Stimulated activated naive B cell treated with anti-CD40 and anti-IgM and Interleukin-4, amounts not matched to agents 10 μg/mL and 1 μg/mL and 100 μg/mL, for 72 hours (primary cell): ENCODE results near the gene YY1.
"Not testable (repeated sequence)": the region's sequence is repeated elsewhere in the genome, so short reads cannot be mapped to it uniquely, and the experiment has no call there.

Experiments used
- ATAC-seq, 2 donors: fragments of 150-1000 bp; cut with Tn5 transposase; replicated peaks; 2 replicates each; pipeline ENCODE4 v1.10.0; 2021; ENCODE audit warnings: moderate library complexity in 1 of 2
- DNase-seq: peaks from one replicate; pipeline ENCODE4 v3.0.0; 2021
- H3K27ac Mint-ChIP-seq: one replicate; pipeline ENCODE4 v1.8.0; 2022; ENCODE audit warnings: mild to moderate bottlenecking, mixed read lengths
- H3K27me3 Mint-ChIP-seq, 2 donors: one replicate each; pipeline ENCODE4 v1.8.0; 2022; ENCODE audit warnings: mixed read lengths in 2 of 2
- H3K36me3 Mint-ChIP-seq, 2 donors: one replicate each; pipeline ENCODE4 v1.8.0; 2022; ENCODE audit warnings: mixed read lengths in 2 of 2, mild to moderate bottlenecking in 1 of 2
- H3K4me1 Mint-ChIP-seq, 2 donors: one replicate each; pipeline ENCODE4 v1.8.0; 2022; ENCODE audit warnings: mixed read lengths in 2 of 2, mild to moderate bottlenecking in 1 of 2
- H3K4me3 Mint-ChIP-seq, 2 donors: one replicate each; pipeline ENCODE4 v1.8.0; 2022; ENCODE audit warnings: mild to moderate bottlenecking in 2 of 2, mixed read lengths in 2 of 2, moderate library complexity in 1 of 2
- H3K9me3 Mint-ChIP-seq, 2 donors: one replicate each; pipeline ENCODE4 v1.8.0; 2022; ENCODE audit warnings: mixed read lengths in 2 of 2, mild to moderate bottlenecking in 1 of 2

The YY1 gene

DNA sequence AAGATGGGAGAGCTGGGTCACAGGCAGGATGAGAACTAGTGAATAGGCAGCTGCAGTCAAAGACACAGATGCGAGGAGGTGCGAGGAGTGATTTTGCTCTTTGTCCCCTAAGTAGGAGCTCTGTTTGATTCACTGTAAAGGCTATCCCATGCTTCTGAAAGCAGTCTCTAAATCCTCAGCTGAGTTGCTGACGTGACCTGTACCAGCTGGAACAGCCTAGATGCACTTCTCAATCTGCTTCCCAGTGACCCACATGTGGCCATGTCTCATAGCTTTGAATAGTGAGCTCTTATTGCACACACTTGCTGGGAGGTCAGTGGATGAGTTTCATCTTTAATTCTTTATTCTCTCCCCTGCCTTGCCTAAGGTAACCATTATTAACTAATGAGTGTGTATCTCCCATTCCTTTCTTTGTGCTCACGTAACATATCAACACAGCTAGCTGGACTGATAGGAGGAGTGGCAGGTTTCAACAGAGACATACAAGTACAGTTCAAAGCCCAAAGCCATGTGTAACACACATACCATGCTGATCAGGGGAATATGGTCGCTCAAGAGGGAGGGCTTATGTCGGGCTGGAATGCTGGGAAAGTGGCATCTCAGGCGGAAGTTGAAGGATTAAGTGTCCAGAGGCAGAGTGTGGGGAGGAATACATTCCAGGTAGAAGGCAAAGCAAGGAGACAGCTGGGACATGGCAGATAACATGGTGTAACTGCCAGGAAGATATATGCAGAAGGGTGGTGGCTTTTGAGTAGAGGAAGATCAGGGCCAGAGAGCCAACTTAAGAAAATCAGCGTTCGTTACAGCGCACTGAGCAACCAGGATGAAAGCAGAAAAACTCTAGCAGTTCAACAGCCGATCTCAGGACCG lies 15.4 kb upstream of the YY1 start:
- DNase-seq (no peak), ATAC-seq (no peak)
- no peaks in the 10 kb centered on the region for H3K27me3 Mint-ChIP-seq
- peak overlapping the region; percentile 11 to 24 for H3K4me3 Mint-ChIP-seq
- H3K36me3 Mint-ChIP-seq, result peaks cover 0 to 7% of the 10 kb centered on the region in 2 donors
- peaks cover 6 to 18% of the 10 kb centered on the region in 2 donors for H3K4me1 Mint-ChIP-seq
- peak overlapping the region; percentile 77 for H3K27ac Mint-ChIP-seq
- no peaks in the 10 kb centered on the region for H3K9me3 Mint-ChIP-seq

DNA sequence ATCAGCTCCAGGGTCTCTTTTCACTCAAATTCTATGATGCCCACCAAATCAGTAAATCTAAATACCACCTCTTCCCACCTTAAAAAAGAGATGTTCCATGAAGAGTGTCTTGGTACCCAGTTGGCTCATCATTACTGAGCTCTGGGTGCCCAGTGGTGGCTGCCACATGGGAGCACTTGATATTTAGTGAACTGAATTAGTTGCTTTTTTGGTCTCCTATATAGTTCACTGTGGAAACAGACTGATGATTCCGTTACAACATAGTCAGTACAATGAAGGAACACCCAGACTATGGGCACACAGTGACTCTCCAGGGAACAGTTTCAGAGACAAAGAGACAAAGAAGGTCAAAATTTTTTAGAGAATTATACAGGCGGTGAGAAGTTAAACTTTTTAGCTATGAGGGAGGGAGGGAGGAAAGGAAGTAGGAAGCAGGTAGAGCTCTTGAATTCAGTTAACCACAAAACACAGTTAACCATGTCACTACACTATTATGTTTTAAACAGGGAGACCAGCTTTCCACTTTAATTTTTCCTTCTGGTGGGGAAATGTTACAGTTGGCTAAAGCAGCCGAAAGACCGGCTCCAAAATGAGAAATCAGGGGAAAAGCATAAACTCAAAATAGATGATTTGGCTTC lies 14.6 kb upstream of the YY1 start:
- Mint-ChIP-seq H3K4me1 (peaks cover 9 to 18% of the 10 kb centered on the region in 2 donors), H3K27ac (peak overlapping the region; percentile 14), H3K36me3 (peaks cover 2 to 8% of the 10 kb centered on the region in 2 donors), H3K27me3 (no peaks in the 10 kb centered on the region), H3K9me3 (no peaks in the 10 kb centered on the region), H3K4me3 (peak overlapping the region; percentile 33 to 56)
- DNase-seq (no peak), ATAC-seq (peak; percentile 35 to 52)

DNA sequence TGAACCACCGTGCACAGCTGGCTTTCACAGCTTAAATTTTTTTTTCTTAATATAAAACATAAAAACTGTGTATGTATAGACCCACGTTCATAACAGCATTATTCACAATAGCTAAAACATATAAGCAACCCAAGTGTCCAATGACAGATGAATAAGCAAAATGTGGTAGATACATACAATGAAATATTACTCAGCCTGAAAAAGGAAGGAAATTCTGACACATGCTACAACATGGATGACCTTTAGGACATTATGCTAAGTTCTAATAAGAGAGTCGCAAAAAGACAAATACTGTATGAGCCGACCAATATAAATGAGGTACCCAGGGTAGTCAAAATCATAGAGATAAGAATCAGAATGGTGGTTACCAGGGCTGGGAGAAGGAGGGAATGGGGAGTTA lies 13.8 kb upstream of the YY1 start:
- ATAC-seq (no peak), DNase-seq (no peak)
- H3K27me3 Mint-ChIP-seq, result no peaks in the 10 kb centered on the region
- peaks cover 12 to 18% of the 10 kb centered on the region in 2 donors for H3K4me1 Mint-ChIP-seq
- H3K27ac Mint-ChIP-seq, result no peak overlapping the region
- H3K9me3 Mint-ChIP-seq, result no peaks in the 10 kb centered on the region
- H3K36me3 Mint-ChIP-seq, result peaks cover 5 to 13% of the 10 kb centered on the region in 2 donors
- no peak overlapping the region for H3K4me3 Mint-ChIP-seq

DNA sequence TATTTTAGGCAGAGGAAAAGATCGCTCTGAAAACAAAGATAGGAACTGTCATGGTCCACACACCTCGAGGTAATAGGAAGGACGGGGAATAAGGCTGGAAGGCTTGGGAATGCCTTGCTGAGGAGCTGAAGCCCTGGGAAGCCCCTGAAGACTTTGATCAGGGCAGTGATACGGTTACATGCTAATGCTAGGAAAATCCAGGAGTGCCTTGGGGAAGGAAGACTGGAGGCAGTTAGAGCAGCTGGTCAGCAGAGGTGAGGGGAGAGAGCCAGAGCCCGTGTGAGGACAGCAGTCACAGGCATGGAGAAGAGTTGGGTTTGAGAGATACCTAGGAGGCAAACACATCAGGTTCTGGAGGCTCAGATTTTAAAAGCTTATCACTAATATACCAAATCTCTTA lies 8.6 kb upstream of the YY1 start:
- ATAC-seq (no peak), DNase-seq (no peak)
- H3K4me3 Mint-ChIP-seq, result no peak overlapping the region
- H3K36me3 Mint-ChIP-seq, result peaks cover 13 to 28% of the 10 kb centered on the region in 2 donors
- H3K4me1 Mint-ChIP-seq, result peaks cover 12 to 30% of the 10 kb centered on the region in 2 donors
- H3K9me3 Mint-ChIP-seq, result no peaks in the 10 kb centered on the region
- no peak overlapping the region for H3K27ac Mint-ChIP-seq
- no peaks in the 10 kb centered on the region for H3K27me3 Mint-ChIP-seq

DNA sequence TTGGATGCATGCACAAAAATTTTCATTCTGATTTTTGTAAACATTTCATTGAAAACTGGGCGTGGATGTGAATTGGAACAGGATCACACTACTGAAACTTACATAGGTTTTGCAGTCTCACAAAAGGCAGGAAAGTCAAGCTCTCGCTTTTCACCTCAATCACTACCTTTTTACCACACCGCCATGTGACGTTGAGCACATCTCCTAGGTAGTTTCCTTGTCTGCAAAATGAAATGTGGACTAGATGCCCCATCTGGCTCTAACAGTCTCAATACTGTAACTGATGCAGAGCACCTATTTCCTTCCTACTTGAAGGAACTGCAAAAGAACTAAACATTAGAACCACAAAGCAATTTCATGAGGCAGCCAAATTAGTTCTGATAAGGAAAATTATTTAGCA lies 4.4 kb upstream of the YY1 start:
- H3K36me3 Mint-ChIP-seq, result peaks cover 18 to 42% of the 10 kb centered on the region in 2 donors
- ATAC-seq (no peak), DNase-seq (no peak)
- H3K9me3 Mint-ChIP-seq, result no peaks in the 10 kb centered on the region
- no peaks in the 10 kb centered on the region for H3K27me3 Mint-ChIP-seq
- no peak overlapping the region for H3K27ac Mint-ChIP-seq
- peaks cover 22 to 47% of the 10 kb centered on the region in 2 donors for H3K4me1 Mint-ChIP-seq
- H3K4me3 Mint-ChIP-seq, result no peak overlapping the region

DNA sequence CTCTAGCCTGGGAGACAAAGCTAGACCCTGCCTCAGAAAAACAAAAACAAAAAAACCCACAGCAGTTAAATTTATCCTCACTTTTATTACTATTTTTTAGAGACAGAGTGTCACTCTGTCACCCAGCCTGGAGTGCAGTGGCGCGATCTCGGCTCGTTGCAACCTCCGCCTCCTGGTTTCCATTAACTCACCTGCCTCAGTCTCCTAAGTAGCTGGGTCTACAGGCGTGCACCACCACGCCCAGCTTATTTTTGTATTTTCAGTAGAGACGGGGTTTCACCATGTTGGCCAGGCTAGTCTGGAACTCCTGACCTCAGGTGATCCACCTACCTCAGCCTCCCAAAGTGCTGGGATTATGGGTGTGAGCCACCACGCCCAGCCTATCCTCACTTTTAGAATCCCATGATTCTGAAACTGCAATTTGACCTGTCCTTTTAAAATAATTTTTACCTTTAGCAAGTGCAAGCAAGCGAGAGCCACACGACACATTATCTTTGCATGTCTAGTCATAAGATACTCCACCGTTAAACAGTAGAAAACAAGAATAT lies 2.6 kb upstream of the YY1 start:
- Mint-ChIP-seq H3K27ac (peak overlapping the region; percentile 80), H3K4me3 (peak overlapping the region; percentile 87 to 88), H3K4me1 (peaks cover 25 to 51% of the 10 kb centered on the region in 2 donors), H3K36me3 (peaks cover 21 to 43% of the 10 kb centered on the region in 2 donors)
- not testable (repeated sequence) for DNase-seq, ATAC-seq, H3K9me3 Mint-ChIP-seq, H3K27me3 Mint-ChIP-seq

DNA sequence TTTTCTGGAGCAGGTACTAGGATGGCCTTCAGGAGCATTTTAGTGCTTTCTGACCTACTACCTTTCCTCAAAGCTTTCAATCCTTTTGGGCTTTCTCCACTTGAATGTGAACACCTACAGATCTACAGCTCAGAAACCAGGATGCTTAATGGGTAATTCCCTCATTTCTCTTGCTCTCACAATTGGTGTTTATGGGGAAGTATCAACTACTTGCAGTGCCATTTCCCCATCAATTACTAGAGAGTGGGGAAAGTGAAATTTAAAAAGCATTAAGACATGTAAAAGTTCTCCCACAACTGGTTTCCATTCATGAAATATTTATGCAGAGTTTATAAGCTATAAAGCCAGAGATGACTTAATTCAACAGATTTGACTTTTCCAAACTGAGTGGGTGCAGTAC lies 2.1 kb upstream of the YY1 start:
- no peaks in the 10 kb centered on the region for H3K9me3 Mint-ChIP-seq
- peaks cover 21 to 48% of the 10 kb centered on the region in 2 donors for H3K36me3 Mint-ChIP-seq
- DNase-seq (no peak), ATAC-seq (no peak)
- H3K27ac Mint-ChIP-seq, result peak overlapping the region; percentile 88
- H3K4me3 Mint-ChIP-seq, result peak overlapping the region; percentile 87 to 88
- H3K4me1 Mint-ChIP-seq, result peaks cover 25 to 56% of the 10 kb centered on the region in 2 donors
- no peaks in the 10 kb centered on the region for H3K27me3 Mint-ChIP-seq

DNA sequence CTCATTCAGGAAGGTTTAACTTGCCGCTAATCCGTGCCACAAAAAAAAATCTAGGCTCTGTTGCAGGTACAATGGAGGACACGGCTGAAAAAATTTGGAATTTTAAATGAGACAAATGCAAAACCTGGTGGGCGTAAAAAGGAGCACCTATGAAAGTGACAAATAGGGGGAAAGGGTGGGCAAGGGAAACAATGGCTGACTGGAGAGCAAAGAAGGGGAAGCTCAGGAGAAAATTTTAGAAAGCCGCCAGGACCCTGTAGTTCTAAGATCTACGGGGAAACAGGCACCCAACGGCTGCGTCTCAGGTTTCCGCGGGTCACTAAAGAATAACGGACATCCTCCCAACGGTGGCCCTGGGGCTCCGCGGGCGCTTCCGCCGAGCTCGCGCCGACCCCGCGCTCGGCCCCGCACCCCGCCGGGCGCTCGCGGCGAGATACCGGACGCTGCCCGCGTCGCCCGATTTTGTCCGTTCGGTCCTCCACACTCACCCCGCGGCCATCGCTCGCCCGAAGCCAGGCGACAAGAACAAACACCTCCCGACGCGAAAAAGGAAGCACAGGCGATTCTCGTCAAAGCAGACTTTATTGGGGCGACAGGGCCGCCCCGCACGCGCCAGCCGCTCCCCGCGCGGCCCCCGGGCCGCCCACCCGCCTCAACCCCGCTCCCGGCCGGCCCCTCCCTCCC lies 1.1 kb upstream of the YY1 start:
- Mint-ChIP-seq H3K27ac (peak overlapping the region; percentile 87), H3K4me1 (peaks cover 27 to 60% of the 10 kb centered on the region in 2 donors), H3K4me3 (peak overlapping the region; percentile 87 to 88), H3K27me3 (no peaks in the 10 kb centered on the region), H3K9me3 (no peaks in the 10 kb centered on the region), H3K36me3 (peaks cover 27 to 51% of the 10 kb centered on the region in 2 donors)
- peak; percentile 29 to 30 for ATAC-seq
- DNase-seq, result peak; percentile 46

DNA sequence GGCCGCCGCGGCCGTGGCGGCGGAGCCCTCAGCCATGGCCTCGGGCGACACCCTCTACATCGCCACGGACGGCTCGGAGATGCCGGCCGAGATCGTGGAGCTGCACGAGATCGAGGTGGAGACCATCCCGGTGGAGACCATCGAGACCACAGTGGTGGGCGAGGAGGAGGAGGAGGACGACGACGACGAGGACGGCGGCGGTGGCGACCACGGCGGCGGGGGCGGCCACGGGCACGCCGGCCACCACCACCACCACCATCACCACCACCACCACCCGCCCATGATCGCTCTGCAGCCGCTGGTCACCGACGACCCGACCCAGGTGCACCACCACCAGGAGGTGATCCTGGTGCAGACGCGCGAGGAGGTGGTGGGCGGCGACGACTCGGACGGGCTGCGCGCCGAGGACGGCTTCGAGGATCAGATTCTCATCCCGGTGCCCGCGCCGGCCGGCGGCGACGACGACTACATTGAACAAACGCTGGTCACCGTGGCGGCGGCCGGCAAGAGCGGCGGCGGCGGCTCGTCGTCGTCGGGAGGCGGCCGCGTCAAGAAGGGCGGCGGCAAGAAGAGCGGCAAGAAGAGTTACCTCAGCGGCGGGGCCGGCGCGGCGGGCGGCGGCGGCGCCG lies 381 bp downstream of the YY1 start:
- DNase-seq, result peak; percentile 26
- Mint-ChIP-seq H3K36me3 (peaks cover 30 to 54% of the 10 kb centered on the region in 2 donors), H3K27me3 (no peaks in the 10 kb centered on the region)

DNA sequence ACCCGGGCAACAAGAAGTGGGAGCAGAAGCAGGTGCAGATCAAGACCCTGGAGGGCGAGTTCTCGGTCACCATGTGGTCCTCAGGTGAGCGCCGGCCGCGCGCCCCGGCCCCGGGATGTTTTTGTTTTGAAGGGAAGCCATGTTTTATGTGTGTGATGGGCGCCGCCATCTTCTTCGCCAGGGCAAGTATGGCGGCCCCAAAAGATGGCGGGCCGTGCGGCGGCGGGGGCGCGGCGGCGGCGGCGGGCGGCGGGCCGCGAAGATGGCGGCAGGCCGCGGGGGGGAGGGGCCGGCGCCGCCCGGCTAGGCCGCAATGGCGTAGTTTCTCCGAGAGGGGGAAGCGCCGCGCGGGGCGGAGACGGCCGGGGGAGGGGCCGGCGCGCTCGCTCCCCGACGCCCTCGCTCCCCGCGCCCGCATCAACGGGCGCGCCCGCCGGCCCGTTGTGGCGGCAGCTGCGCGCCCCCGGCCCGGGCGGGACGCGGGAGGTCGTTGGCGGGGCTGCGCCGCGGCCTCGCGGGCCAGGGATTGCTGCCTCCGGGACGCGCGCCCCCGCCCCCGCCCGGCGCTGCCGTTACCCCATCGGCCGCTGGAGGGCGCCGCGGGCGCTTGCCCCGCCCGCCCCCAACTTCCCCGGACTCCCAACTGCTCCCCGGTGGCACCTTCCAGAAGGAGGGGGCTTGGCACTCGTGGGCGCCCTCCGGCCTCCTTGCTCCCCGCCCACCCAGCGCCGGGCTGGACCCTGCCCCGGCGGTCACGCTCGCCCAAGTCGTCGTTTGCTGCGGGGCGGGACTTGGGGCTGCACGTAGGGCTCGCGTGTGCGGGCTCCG lies 1.1 kb downstream of the YY1 start:
- H3K9me3 Mint-ChIP-seq, result no peaks in the 10 kb centered on the region
- H3K27ac Mint-ChIP-seq, result peak overlapping the region; percentile 96
- ATAC-seq (peak; percentile 46 to 56), DNase-seq (peak; percentile 78)
- H3K4me1 Mint-ChIP-seq, result peaks cover 23 to 64% of the 10 kb centered on the region in 2 donors
- peaks cover 30 to 53% of the 10 kb centered on the region in 2 donors for H3K36me3 Mint-ChIP-seq
- peak overlapping the region; percentile 86 to 93 for H3K4me3 Mint-ChIP-seq
- H3K27me3 Mint-ChIP-seq, result no peaks in the 10 kb centered on the region

More for the DNA sequence above, 381 bp downstream of the YY1 start:
- ATAC-seq, result no peak
- H3K4me3 Mint-ChIP-seq, result peak overlapping the region; percentile 83 to 93
- H3K9me3 Mint-ChIP-seq, result no peaks in the 10 kb centered on the region
- peak overlapping the region; percentile 93 for H3K27ac Mint-ChIP-seq
- H3K4me1 Mint-ChIP-seq, result peaks cover 29 to 67% of the 10 kb centered on the region in 2 donors

DNA sequence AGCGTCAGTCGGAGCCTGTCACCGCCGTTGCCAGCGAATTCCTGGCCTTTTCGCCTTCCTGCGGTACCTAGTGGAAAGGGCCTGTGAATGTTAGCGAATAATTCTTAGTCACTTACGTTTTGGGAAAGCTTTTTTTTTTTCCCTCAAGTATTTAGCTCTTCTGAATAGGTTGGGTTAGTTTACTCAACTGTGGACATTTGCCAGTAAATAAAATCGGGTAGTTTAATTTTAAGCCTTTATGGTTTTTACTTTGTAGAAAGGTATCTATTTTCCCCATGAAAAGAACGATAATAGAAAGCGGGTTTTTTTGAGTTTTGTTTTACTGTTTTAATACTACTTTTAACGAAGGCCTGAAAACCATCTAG lies 1.7 kb downstream of the YY1 start:
- no peak for DNase-seq
- no peak for ATAC-seq
- peak overlapping the region; percentile 86 to 92 for H3K4me3 Mint-ChIP-seq
- no peaks in the 10 kb centered on the region for H3K9me3 Mint-ChIP-seq
- H3K4me1 Mint-ChIP-seq, result peaks cover 21 to 64% of the 10 kb centered on the region in 2 donors
- H3K27me3 Mint-ChIP-seq, result no peaks in the 10 kb centered on the region
- peaks cover 28 to 50% of the 10 kb centered on the region in 2 donors for H3K36me3 Mint-ChIP-seq
- peak overlapping the region; percentile 96 for H3K27ac Mint-ChIP-seq

DNA sequence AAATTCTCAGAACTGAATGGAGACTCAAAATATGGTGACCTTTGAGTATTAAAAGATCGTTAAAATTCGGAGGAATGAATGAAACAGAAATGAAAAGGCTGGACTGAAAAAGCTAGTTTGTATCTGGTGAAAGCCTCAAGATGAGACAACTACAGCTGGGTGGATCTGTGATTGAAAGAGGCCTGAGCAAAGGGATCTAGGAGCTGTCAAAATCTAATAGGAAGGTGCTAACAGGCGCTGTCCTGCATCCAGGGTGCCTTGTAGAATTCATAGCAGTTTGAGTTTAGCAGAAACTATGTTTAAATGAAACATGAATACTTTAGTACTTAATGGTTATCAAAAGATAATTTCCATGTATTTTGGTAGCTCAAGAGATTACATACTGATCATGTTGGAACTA lies 2.3 kb downstream of the YY1 start:
- Mint-ChIP-seq H3K36me3 (peaks cover 27 to 50% of the 10 kb centered on the region in 2 donors), H3K9me3 (no peaks in the 10 kb centered on the region), H3K27ac (peak overlapping the region; percentile 96), H3K4me3 (peak overlapping the region; percentile 86 to 92), H3K4me1 (peaks cover 23 to 66% of the 10 kb centered on the region in 2 donors), H3K27me3 (no peaks in the 10 kb centered on the region)
- DNase-seq, result no peak
- no peak for ATAC-seq

DNA sequence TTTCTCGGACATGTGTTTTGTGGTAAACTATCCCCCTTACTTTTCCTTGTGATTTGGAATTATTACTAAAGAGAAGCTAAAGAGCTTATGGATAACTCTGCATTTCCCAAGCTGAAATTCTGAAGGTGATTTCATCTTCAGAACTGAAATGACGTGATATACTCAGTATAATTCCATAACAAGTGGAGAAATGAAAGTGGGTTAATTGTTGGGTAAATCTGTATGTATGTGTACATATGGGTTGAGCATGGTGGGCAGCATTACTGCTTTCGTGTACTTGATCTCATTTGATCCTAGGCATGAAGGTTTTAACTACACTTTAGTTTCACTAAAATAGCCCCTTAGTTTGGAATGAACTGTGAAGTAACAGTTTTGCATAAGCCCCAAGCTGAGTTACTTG lies 4.1 kb downstream of the YY1 start:
- Mint-ChIP-seq H3K27me3 (no peaks in the 10 kb centered on the region), H3K27ac (peak overlapping the region; percentile 92), H3K9me3 (no peaks in the 10 kb centered on the region), H3K4me1 (peaks cover 23 to 67% of the 10 kb centered on the region in 2 donors), H3K36me3 (peaks cover 24 to 42% of the 10 kb centered on the region in 2 donors), H3K4me3 (peak overlapping the region; percentile 73 to 77)
- no peak for ATAC-seq
- DNase-seq, result no peak
